ENCODE data around the gene CLEC10A.

The CLEC10A gene

GRCh38 chr17:7039832-7040231 is 40.2 kb downstream of the CLEC10A start:
- DNase-seq (ENCODE audit: low read depth, low spot score) = no peak

GRCh38 chr17:7038025-7038862 is 41.8 kb downstream of the CLEC10A start:
- no peak for DNase-seq (ENCODE audit: low read depth, low spot score)

DNA sequence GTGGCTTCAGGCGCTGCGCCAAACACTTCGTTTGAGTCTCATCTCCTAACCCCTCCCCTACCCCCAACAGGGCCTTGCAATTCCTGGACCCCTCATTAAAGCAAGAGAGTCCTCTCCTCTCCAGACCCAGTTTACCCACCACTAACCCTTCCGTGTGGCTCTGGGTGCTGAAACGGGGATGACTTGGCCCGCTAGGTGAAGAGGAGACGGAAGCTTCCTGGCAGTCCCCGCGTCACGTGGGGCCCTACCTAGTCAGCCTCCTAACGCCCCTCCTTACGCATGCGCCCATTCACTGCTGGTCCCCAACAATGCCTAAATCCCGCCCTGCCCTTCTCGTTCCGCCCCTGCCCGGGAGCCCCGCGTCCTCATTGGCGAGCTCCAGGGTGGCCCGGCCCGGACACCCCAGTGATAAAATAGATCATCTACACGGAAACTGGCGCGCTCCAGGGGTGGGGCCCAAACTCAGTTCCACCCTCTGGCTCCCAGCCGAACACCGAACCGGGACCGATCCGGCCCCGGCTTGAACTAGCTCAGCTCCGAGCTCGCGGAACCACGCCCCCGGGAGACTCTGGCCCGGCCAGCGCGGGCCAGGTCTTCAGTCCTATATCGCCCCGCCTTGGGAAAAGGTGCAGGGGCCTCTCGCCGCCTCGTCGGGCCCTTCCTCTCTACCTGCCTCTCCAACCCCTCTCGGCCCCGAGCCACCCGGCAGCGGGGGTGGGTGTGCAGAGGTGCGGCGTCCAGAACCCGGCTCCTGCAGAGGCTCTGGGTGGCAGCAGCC is 44.3 kb downstream of the CLEC10A start, which contains the start of gene SLC16A13:
Gene SLC16A13, plus strand, starts transcription at position 425 of the 778 bp plus-strand sequence. CDS start 368 bp downstream, outside the sequence.
- DNase-seq (ENCODE audit: low read depth, low spot score) = peak; percentile 83

DNA sequence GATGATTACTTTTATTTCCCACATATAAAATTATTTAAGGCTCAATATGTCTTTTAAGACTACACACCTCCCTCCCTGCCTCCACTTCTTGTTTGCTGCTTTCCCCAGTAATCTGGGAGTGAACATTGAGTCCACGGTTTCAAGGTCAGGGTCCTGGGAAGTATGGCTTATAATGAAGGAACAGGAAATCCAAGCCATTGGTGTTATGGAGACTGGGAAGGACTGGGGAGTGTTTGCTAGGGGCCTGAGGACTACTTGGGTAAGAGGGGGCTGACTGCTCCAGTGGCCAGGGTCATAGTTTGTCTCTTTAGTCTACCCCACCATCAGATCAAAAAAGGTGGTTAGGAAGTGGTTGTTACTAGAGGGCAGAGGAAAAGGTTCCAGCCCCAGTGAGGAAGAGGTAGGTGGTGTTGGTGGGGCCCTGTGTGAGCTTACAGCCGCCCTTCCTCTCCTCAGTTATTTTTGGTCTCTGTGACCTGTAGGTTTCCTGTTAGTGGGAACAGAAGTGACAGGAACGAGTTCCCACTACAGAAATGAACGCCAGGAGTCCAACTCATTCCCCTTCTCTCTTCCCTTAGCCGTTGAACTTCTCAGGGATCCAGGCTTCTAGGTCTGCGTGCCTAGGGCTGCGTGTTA is 45.0 kb downstream of the CLEC10A start:
- DNase-seq (ENCODE audit: low read depth, low spot score) = no peak

- no peak for DNase-seq (ENCODE audit: low read depth, low spot score)
Observed at GRCh38 chr17:7029659-7030058, 50.4 kb downstream of the CLEC10A start.

GRCh38 chr17:7029096-7029495 is 51.0 kb downstream of the CLEC10A start:
- no peak for DNase-seq (ENCODE audit: low read depth, low spot score)

GRCh38 chr17:7027335-7027734 is 52.7 kb downstream of the CLEC10A start:
- no peak for DNase-seq (ENCODE audit: low read depth, low spot score)

GRCh38 chr17:7026471-7027115 is 53.5 kb downstream of the CLEC10A start:
- DNase-seq (ENCODE audit: low read depth, low spot score) = no peak

GRCh38 chr17:7025245-7025644 is 54.8 kb downstream of the CLEC10A start:
- no peak for DNase-seq (ENCODE audit: low read depth, low spot score)

Data from smooth muscle cell of the brain vasculature (primary cell).